ENCODE measurements around the gene YRDC.

YRDC gene

DNA sequence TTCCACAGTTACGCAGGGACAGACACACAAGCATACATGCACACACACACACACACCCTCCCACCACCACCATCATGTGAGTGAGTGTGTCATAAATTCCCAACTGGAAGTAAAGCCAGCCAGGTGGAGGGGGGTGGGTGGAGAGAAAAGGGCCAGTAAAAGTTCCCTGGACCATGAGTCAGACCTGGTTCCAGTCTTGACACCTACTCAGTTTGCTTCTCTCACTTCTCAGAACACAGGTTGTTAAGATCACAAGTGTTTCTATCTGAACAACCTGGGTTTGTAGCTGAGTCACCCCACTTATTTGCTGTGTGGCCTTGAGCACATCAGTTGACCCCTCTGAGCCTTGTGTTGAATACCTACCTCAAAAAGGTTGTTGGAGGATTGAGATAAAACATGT, 52.7 kb downstream of the YRDC start:
- Mint-ChIP-seq H3K27ac (no peak overlapping the region), H3K9me3 (no peaks in the 10 kb centered on the region), H3K27me3 (ENCODE audit: low read depth, poor library complexity) (peaks cover 24% of the 10 kb centered on the region), H3K4me3 (no peak overlapping the region), H3K4me1 (no peaks in the 10 kb centered on the region), H3K36me3 (ENCODE audit: low read depth) (no peaks in the 10 kb centered on the region)
- no peak for DNase-seq
- TF ChIP-seq, protein P1, sequence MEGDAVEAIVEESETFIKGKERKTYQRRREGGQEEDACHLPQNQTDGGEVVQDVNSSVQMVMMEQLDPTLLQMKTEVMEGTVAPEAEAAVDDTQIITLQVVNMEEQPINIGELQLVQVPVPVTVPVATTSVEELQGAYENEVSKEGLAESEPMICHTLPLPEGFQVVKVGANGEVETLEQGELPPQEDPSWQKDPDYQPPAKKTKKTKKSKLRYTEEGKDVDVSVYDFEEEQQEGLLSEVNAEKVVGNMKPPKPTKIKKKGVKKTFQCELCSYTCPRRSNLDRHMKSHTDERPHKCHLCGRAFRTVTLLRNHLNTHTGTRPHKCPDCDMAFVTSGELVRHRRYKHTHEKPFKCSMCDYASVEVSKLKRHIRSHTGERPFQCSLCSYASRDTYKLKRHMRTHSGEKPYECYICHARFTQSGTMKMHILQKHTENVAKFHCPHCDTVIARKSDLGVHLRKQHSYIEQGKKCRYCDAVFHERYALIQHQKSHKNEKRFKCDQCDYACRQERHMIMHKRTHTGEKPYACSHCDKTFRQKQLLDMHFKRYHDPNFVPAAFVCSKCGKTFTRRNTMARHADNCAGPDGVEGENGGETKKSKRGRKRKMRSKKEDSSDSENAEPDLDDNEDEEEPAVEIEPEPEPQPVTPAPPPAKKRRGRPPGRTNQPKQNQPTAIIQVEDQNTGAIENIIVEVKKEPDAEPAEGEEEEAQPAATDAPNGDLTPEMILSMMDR (IDR thresholded peaks at IDR 0.05): no peak

DNA sequence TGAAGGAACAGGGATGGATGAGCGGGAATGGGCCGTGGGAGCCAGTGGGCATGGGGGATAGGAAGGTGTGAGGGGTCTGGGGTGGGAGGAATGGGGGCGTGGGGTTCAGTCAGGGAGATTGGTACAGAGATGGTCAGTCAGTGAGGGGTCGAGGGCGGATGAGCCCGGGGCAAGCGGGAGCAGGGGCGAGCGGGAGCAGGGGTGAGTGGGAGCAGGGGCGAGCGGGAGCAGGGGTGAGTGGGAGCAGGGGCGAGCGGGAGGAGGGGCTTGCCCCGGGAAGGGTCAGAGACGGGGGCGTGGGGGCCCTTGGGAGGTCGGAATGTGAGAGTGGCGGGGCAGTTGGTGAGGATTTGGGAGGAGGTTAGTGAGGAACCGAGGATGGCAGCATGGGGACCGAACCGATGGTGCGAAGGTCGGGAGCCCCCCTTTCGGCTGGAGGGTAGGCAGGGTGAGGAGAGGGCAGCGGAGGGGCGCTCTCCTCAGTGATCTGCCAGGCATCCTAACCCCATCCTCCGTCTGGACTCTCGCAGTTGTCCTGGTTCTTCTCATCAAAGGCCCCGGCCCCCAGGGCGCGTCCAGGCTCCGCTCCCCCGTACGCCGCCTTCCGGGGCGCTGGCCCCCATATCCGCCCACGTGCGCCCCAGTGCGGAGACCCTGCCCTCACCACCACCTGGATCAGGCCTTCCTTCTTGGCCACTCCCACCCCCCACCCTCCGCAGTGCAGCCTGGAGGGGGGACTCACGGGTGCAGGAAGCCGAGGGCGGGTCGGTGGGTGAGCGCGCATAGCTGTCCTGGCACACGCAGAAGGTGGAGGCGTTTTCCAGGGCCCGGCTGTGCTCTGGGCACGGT, 54.3 kb downstream of the YRDC start:
- Mint-ChIP-seq H3K27me3 (ENCODE audit: low read depth, poor library complexity) (peaks cover 40% of the 10 kb centered on the region), H3K4me3 (peak overlapping the region; percentile 65), H3K27ac (no peak overlapping the region), H3K9me3 (no peaks in the 10 kb centered on the region), H3K4me1 (no peaks in the 10 kb centered on the region), H3K36me3 (ENCODE audit: low read depth) (no peaks in the 10 kb centered on the region)
- DNase-seq: no peak
- TF ChIP-seq, protein P1 (IDR thresholded peaks at IDR 0.05): no peak
